Measurements from ENCODE around the gene KLK4.
A peak's percentile ranks its signal among the peaks of the same experiment; 100 is the strongest.

KLK4 gene

DNA sequence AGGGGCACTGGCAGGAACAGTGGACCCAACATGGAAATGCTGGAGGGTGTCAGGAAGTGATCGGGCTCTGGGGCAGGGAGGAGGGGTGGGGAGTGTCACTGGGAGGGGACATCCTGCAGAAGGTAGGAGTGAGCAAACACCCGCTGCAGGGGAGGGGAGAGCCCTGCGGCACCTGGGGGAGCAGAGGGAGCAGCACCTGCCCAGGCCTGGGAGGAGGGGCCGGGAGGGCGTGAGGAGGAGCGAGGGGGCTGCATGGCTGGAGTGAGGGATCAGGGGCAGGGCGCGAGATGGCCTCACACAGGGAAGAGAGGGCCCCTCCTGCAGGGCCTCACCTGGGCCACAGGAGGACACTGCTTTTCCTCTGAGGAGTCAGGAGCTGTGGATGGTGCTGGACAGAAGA, 33.9 kb downstream of the KLK4 start:
- peak; percentile 49 for DNase-seq

DNA sequence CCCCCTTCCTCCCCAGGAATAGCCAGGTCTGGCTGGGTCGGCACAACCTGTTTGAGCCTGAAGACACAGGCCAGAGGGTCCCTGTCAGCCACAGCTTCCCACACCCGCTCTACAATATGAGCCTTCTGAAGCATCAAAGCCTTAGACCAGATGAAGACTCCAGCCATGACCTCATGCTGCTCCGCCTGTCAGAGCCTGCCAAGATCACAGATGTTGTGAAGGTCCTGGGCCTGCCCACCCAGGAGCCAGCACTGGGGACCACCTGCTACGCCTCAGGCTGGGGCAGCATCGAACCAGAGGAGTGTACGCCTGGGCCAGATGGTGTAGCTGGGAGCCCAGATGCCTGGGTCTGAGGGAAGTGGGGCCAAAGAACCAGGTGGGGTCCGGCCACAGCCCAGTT, 34.7 kb downstream of the KLK4 start:
- no peak for DNase-seq

DNA sequence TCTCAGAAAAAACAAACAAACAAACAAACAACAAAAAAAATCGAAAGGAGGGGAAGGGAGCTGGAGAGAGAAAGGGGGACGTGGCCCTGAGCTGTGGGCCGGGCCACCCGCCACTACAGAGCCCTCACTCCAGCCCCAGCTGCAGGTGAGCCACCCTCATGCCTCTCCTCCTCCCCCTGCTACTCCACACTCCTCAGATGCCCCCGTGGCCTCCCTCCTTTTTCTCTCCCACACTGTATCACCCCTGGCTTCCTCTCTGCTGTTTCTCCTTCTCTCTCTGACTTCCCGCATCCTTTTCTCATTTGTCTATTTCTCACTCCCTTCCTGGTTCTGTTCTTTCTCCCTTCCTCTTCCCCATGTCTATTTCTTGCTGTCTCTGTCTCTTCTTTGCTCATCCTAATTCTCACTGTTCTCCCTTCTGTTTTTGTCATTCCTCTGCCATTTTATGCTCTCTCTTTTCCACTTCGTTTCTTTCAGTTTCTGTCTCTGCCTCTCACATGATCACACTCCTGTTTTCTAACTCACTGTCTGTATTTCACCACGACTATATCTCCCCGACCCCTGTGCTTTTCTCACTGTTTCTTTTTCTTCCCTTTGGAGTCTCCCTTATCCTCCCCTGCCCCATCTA, 35.3 kb downstream of the KLK4 start:
- DNase-seq: no peak

DNA sequence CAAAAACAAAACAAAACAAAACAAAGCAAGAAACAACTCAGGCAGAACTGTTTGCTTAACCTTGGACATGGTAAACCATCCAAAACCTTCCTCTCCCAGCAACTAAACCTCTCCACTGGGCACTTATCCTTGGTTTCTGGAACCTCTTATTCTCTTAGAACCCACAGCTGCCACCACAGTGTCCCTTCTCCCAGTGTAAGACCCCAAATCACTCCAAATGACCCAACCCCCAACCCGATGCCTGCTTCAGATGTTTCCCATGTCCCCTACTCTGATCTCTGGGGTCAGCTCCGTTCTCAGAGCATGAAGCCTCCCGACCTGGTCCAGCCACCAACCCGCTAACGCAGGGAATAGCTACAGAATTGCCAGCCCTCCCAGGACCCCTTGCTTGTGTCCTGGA, 37.0 kb downstream of the KLK4 start:
- DNase-seq: no peak

DNA sequence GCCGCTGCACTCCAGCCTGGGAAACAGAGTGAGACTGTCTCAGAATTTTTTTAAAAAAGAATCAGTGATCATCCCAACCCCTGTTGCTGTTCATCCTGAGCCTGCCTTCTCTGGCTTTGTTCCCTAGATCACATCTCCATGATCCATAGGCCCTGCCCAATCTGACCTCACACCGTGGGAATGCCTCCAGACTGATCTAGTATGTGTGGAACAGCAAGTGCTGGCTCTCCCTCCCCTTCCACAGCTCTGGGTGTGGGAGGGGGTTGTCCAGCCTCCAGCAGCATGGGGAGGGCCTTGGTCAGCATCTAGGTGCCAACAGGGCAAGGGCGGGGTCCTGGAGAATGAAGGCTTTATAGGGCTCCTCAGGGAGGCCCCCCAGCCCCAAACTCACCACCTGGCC, 38.1 kb downstream of the KLK4 start, which contains the start of gene KLK2:
KLK2 (plus strand) TSS at position 384 of the 400 bp plus-strand sequence. CDS start 35 bp downstream, outside the sequence.
- no peak for DNase-seq

DNA sequence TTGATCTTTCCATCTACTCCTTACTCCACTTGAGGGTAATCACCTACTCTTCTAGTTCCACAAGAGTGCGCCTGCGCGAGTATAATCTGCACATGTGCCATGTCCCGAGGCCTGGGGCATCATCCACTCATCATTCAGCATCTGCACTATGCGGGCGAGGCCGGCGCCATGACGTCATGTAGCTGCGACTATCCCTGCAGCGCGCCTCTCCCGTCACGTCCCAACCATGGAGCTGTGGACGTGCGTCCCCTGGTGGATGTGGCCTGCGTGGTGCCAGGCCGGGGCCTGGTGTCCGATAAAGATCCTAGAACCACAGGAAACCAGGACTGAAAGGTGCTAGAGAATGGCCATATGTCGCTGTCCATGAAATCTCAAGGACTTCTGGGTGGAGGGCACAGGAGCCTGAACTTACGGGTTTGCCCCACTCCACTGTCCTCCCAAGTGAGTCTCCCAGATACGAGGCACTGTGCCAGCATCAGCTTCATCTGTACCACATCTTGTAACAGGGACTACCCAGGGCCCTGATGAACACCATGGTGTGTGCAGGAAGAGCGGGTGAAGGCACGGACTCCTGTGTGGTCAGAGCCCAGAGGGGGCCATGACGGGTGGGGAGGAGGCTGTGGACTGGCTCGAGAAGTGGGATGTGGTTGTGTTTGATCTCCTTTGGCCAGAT, 40.6 kb downstream of the KLK4 start:
- DNase-seq: no peak

DNA sequence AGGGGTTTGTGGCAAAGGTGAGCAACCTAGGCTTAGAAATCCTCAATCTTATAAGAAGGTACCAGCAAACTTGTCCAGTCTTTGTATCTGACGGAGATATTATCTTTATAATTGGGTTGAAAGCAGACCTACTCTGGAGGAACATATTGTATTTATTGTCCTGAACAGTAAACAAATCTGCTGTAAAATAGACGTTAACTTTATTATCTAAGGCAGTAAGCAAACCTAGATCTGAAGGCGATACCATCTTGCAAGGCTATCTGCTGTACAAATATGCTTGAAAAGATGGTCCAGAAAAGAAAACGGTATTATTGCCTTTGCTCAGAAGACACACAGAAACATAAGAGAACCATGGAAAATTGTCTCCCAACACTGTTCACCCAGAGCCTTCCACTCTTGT, 41.7 kb downstream of the KLK4 start:
- no peak for DNase-seq

DNA sequence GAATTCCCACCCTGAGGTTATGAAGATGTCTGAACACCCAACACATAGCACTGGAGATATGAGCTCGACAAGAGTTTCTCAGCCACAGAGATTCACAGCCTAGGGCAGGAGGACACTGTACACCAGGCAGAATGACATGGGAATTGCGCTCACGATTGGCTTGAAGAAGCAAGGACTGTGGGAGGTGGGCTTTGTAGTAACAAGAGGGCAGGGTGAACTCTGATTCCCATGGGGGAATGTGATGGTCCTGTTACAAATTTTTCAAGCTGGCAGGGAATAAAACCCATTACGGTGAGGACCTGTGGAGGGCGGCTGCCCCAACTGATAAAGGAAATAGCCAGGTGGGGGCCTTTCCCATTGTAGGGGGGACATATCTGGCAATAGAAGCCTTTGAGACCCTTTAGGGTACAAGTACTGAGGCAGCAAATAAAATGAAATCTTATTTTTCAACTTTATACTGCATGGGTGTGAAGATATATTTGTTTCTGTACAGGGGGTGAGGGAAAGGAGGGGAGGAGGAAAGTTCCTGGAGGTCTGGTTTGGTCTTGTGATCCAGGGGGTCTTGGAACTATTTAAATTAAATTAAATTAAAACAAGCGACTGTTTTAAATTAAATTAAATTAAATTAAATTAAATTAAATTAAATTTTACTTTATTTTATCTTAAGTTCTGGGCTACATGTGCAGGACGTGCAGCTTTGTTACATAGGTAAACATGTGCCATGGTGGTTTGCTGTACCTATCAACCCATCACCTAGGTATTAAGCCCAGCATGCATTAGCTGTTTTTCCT, 49.5 kb downstream of the KLK4 start:
- DNase-seq: no peak

DNA sequence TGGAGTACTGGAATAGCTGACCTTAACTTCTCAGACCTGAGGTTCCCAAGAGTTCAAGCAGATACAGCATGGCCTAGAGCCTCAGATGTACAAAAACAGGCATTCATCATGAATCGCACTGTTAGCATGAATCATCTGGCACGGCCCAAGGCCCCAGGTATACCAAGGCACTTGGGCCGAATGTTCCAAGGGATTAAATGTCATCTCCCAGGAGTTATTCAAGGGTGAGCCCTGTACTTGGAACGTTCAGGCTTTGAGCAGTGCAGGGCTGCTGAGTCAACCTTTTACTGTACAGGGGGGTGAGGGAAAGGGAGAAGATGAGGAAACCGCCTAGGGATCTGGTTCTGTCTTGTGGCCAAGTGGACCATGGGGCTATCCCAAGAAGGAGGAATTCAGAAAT, 50.2 kb downstream of the KLK4 start:
- no peak for DNase-seq

DNA sequence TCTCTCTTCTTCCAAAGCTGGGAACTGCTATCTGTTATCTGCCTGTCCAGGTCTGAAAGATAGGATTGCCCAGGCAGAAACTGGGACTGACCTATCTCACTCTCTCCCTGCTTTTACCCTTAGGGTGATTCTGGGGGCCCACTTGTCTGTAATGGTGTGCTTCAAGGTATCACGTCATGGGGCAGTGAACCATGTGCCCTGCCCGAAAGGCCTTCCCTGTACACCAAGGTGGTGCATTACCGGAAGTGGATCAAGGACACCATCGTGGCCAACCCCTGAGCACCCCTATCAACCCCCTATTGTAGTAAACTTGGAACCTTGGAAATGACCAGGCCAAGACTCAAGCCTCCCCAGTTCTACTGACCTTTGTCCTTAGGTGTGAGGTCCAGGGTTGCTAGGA, 51.3 kb downstream of the KLK4 start:
- no peak for DNase-seq

DNA sequence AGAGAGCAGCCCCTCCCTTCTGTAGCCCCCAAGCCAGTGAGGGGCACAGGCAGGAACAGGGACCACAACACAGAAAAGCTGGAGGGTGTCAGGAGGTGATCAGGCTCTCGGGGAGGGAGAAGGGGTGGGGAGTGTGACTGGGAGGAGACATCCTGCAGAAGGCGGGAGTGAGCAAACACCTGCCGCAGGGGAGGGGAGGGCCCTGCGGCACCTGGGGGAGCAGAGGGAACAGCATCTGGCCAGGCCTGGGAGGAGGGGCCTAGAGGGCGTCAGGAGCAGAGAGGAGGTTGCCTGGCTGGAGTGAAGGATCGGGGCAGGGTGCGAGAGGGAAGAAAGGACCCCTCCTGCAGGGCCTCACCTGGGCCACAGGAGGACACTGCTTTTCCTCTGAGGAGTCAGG, 52.3 kb downstream of the KLK4 start:
- DNase-seq: peak; percentile 81

DNA sequence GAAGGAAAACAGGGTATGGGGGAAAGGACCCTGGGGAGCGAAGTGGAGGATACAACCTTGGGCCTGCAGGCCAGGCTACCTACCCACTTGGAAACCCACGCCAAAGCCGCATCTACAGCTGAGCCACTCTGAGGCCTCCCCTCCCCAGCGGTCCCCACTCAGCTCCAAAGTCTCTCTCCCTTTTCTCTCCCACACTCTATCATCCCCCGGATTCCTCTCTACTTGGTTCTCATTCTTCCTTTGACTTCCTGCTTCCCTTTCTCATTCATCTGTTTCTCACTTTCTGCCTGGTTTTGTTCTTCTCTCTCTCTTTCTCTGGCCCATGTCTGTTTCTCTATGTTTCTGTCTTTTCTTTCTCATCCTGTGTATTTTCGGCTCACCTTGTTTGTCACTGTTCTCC, 53.8 kb downstream of the KLK4 start:
- no peak for DNase-seq

All from COR-L47 (cell line).